Measurements from ENCODE around the gene GLIS2. TPM values are rescaled to one million over a fixed set of nuclear protein-coding genes. Genes with fewer than 3 reads are reported as not detected.

Gene GLIS2
- total and polyA plus RNA-seq, 4 experiments from 2014 or later, result 0.08 TPM; not detected in 3

GRCh38 chr16:4364196-4365013 lies 48.5 kb downstream of the GLIS2 start:
- Histone ChIP-seq H3K36me3 (ENCODE audit: insufficient read depth, low read length) (peaks cover 49% of the 10 kb centered on the region), H3K27ac (ENCODE audit: low read depth, low read length) (no peak overlapping the region)

GRCh38 chr16:4365014-4365406 lies 49.1 kb downstream of the GLIS2 start:
- peaks cover 11 to 58% of the 10 kb centered on the region in 2 donors for H3K36me3 Mint-ChIP-seq
- no peaks in the 10 kb centered on the region for H3K27me3 Mint-ChIP-seq
- peak overlapping the region in 1 of 7 donors; percentile 85 for H3K27ac Mint-ChIP-seq
- no peak for DNase-seq
- POLR2A ChIA-PET (ENCODE audit: partially characterized antibody), result interaction anchor here (1.4 kb wide), 1 partner anchor 14 kb away, joined by 4 read pairs; no protein-coding TSS in a partner anchor
- Histone ChIP-seq H3K4me3 (ENCODE audit: low read length in 2 of 2) (no peak overlapping the region), H3K9me3 (ENCODE audit: control insufficient read depth in 1 of 2, low read length in 2 of 2) (no peaks in the 10 kb centered on the region), H3K27me3 (ENCODE audit: insufficient read depth, low read length) (no peaks in the 10 kb centered on the region), H3K36me3 (ENCODE audit: insufficient read depth, low read length) (peaks cover 47% of the 10 kb centered on the region), H3K4me1 (ENCODE audit: insufficient read depth, low read length) (peaks cover 1% of the 10 kb centered on the region), H3K27ac (ENCODE audit: low read depth, low read length) (no peak overlapping the region)
- CTCF ChIA-PET (ENCODE audit: partially characterized antibody), result interaction anchor here (0.8 kb wide), 1 partner anchor 37 kb away, joined by 3 read pairs; no protein-coding TSS in a partner anchor
- no peak overlapping the region for H3K4me3 Mint-ChIP-seq
- intact Hi-C loops (cut with micrococcal nuclease), result no loop called here
- peaks cover 1 to 16% (median 6%) of the 10 kb centered on the region in 4 donors for H3K4me1 Mint-ChIP-seq
- no peaks in the 10 kb centered on the region for H3K9me3 Mint-ChIP-seq

More at GRCh38 chr16:4364196-4365013, 48.5 kb downstream of the GLIS2 start:
- Histone ChIP-seq H3K27me3 (ENCODE audit: insufficient read depth, low read length) (no peaks in the 10 kb centered on the region), H3K4me1 (ENCODE audit: insufficient read depth, low read length) (no peaks in the 10 kb centered on the region), H3K4me3 (ENCODE audit: low read length in 2 of 2) (no peak overlapping the region), H3K9me3 (ENCODE audit: control insufficient read depth in 1 of 2, low read length in 2 of 2) (no peaks in the 10 kb centered on the region)
- H3K36me3 Mint-ChIP-seq, result peaks cover 11 to 59% of the 10 kb centered on the region in 2 donors
- no peaks in the 10 kb centered on the region for H3K9me3 Mint-ChIP-seq
- intact Hi-C loops (cut with micrococcal nuclease), result no loop called here
- peaks cover 1 to 14% (median 7%) of the 10 kb centered on the region in 4 donors for H3K4me1 Mint-ChIP-seq
- peak overlapping the region in 2 of 7 donors; percentile 22 to 73 for H3K27ac Mint-ChIP-seq
- ChIA-PET CTCF (ENCODE audit: partially characterized antibody) (interaction anchor here (0.8 to 0.9 kb wide), 2 partner anchors 38 to 39 kb away, joined by 3 read pairs; no protein-coding TSS in a partner anchor), POLR2A (ENCODE audit: partially characterized antibody) (interaction anchor here (1.4 kb wide), 1 partner anchor 15 kb away, joined by 4 read pairs; no protein-coding TSS in a partner anchor)
- no peaks in the 10 kb centered on the region for H3K27me3 Mint-ChIP-seq
- no peak for DNase-seq
- H3K4me3 Mint-ChIP-seq, result no peak overlapping the region

- H3K36me3 Mint-ChIP-seq, result peaks cover 11 to 52% of the 10 kb centered on the region in 2 donors
Observed at GRCh38 chr16:4365615-4366014, 49.7 kb downstream of the GLIS2 start.

GRCh38 chr16:4366016-4366415 lies 50.1 kb downstream of the GLIS2 start:
- Mint-ChIP-seq H3K27me3 (no peaks in the 10 kb centered on the region), H3K9me3 (no peaks in the 10 kb centered on the region), H3K4me3 (no peak overlapping the region), H3K27ac (peak overlapping the region in 1 of 7 donors; percentile 85), H3K4me1 (peaks cover 1 to 18% (median 5%) of the 10 kb centered on the region in 4 donors), H3K36me3 (peaks cover 11 to 49% of the 10 kb centered on the region in 2 donors)
- Histone ChIP-seq H3K4me1 (ENCODE audit: insufficient read depth, low read length) (peaks cover 7% of the 10 kb centered on the region), H3K4me3 (ENCODE audit: low read length in 2 of 2) (no peak overlapping the region), H3K9me3 (ENCODE audit: control insufficient read depth in 1 of 2, low read length in 2 of 2) (no peaks in the 10 kb centered on the region), H3K27me3 (ENCODE audit: insufficient read depth, low read length) (no peaks in the 10 kb centered on the region), H3K36me3 (ENCODE audit: insufficient read depth, low read length) (peaks cover 39% of the 10 kb centered on the region), H3K27ac (ENCODE audit: low read depth, low read length) (no peak overlapping the region)
- no peak for DNase-seq
- ChIA-PET POLR2A (ENCODE audit: partially characterized antibody) (interaction anchor here (1.4 kb wide), 1 partner anchor 13 kb away, joined by 4 read pairs; no protein-coding TSS in a partner anchor), CTCF (ENCODE audit: partially characterized antibody) (interaction anchor here (0.6 to 0.7 kb wide), 2 partner anchors 14 to 257 kb away, joined by 3 read pairs; no protein-coding TSS in a partner anchor)
- intact Hi-C loops (cut with micrococcal nuclease), result no loop called here

More at GRCh38 chr16:4365615-4366014, 49.7 kb downstream of the GLIS2 start:
- no peaks in the 10 kb centered on the region for H3K27me3 Mint-ChIP-seq
- no peaks in the 10 kb centered on the region for H3K27me3 ChIP-seq (ENCODE audit: insufficient read depth, low read length)
- ChIA-PET CTCF (ENCODE audit: partially characterized antibody) (interaction anchor here (0.6 to 0.7 kb wide), 2 partner anchors 14 to 257 kb away, joined by 3 read pairs; no protein-coding TSS in a partner anchor), POLR2A (ENCODE audit: partially characterized antibody) (interaction anchor here (1.4 kb wide), 1 partner anchor 14 kb away, joined by 4 read pairs; no protein-coding TSS in a partner anchor)
- no peaks in the 10 kb centered on the region for H3K9me3 ChIP-seq (ENCODE audit: control insufficient read depth in 1 of 2, low read length in 2 of 2)
- no peak for DNase-seq
- H3K27ac Mint-ChIP-seq, result peak overlapping the region in 1 of 7 donors; percentile 85
- H3K36me3 ChIP-seq (ENCODE audit: insufficient read depth, low read length), result peaks cover 42% of the 10 kb centered on the region
- no peak overlapping the region for H3K4me3 Mint-ChIP-seq
- H3K4me1 ChIP-seq (ENCODE audit: insufficient read depth, low read length), result peaks cover 5% of the 10 kb centered on the region
- no peaks in the 10 kb centered on the region for H3K9me3 Mint-ChIP-seq
- peaks cover 1 to 18% (median 5%) of the 10 kb centered on the region in 4 donors for H3K4me1 Mint-ChIP-seq
- H3K27ac ChIP-seq (ENCODE audit: low read depth, low read length), result no peak overlapping the region
- H3K4me3 ChIP-seq (ENCODE audit: low read length in 2 of 2), result no peak overlapping the region
- intact Hi-C loops (cut with micrococcal nuclease), result no loop called here

- Mint-ChIP-seq H3K36me3 (peaks cover 11 to 45% of the 10 kb centered on the region in 2 donors), H3K27ac (peak overlapping the region in 2 of 7 donors; percentile 37 to 85), H3K9me3 (no peaks in the 10 kb centered on the region), H3K4me3 (peak overlapping the region in 1 of 8 donors; percentile 58), H3K27me3 (no peaks in the 10 kb centered on the region), H3K4me1 (peaks cover 1 to 23% (median 7%) of the 10 kb centered on the region in 4 donors)
- no peaks in the 10 kb centered on the region for H3K9me3 ChIP-seq (ENCODE audit: control insufficient read depth in 1 of 2, low read length in 2 of 2)
- no peak for DNase-seq
- peaks cover 27% of the 10 kb centered on the region for H3K36me3 ChIP-seq (ENCODE audit: insufficient read depth, low read length)
- no peaks in the 10 kb centered on the region for H3K27me3 ChIP-seq (ENCODE audit: insufficient read depth, low read length)
- H3K4me3 ChIP-seq (ENCODE audit: low read length in 2 of 2), result no peak overlapping the region
- intact Hi-C loops (cut with micrococcal nuclease), result no loop called here
- POLR2A ChIA-PET (ENCODE audit: partially characterized antibody), result no interaction called here
- H3K4me1 ChIP-seq (ENCODE audit: insufficient read depth, low read length), result peaks cover 17% of the 10 kb centered on the region
- H3K27ac ChIP-seq (ENCODE audit: low read depth, low read length), result no peak overlapping the region
- CTCF ChIA-PET (ENCODE audit: partially characterized antibody), result no interaction called here
Observed at GRCh38 chr16:4367393-4367856, 51.6 kb downstream of the GLIS2 start.

GRCh38 chr16:4369007-4369733 lies 53.3 kb downstream of the GLIS2 start:
- CTCF ChIA-PET (ENCODE audit: partially characterized antibody), result interaction anchor here (0.6 to 1.1 kb wide), 2 partner anchors 11 to 25 kb away, joined by 3 read pairs; no protein-coding TSS in a partner anchor
- intact Hi-C loops (cut with micrococcal nuclease), result no loop called here
- H3K4me3 Mint-ChIP-seq, result peak overlapping the region in 1 of 8 donors; percentile 7
- H3K27me3 Mint-ChIP-seq, result no peaks in the 10 kb centered on the region
- no peaks in the 10 kb centered on the region for H3K9me3 Mint-ChIP-seq
- peaks cover 7 to 39% (median 17%) of the 10 kb centered on the region in 4 donors for H3K4me1 Mint-ChIP-seq
- Histone ChIP-seq H3K4me1 (ENCODE audit: insufficient read depth, low read length) (peaks cover 32% of the 10 kb centered on the region), H3K36me3 (ENCODE audit: insufficient read depth, low read length) (peaks cover 20% of the 10 kb centered on the region), H3K9me3 (ENCODE audit: control insufficient read depth in 1 of 2, low read length in 2 of 2) (no peaks in the 10 kb centered on the region), H3K4me3 (ENCODE audit: low read length in 2 of 2) (no peak overlapping the region), H3K27me3 (ENCODE audit: insufficient read depth, low read length) (no peaks in the 10 kb centered on the region), H3K27ac (ENCODE audit: low read depth, low read length) (no peak overlapping the region)
- DNase-seq, result no peak
- peaks cover 8 to 34% of the 10 kb centered on the region in 2 donors for H3K36me3 Mint-ChIP-seq
- POLR2A ChIA-PET (ENCODE audit: partially characterized antibody), result interaction anchor here (1.0 kb wide), 1 partner anchor 8 kb away, joined by 3 read pairs; no protein-coding TSS in a partner anchor
- H3K27ac Mint-ChIP-seq, result peak overlapping the region in 5 of 7 donors; percentile 15 to 85 (median 41)
